Ascending aorta (tissue), 2 donors: Measurements from ENCODE around the gene SEC61B. TPM values are rescaled to one million over a fixed set of nuclear protein-coding genes. Genes with fewer than 3 reads are reported as not detected.
A peak's percentile ranks its signal among the peaks of the same experiment; 100 is the strongest.
"Not testable (repeated sequence)": the region's sequence is repeated elsewhere in the genome, so short reads cannot be mapped to it uniquely, and the experiment has no call there.

ENCODE experiments used
- DNase-seq, 2 donors: peaks; one replicate each; pipeline ENCODE4 v3.0.0-alpha.2; 2019; ENCODE audit warnings: low spot score in 2 of 2
- H3K27ac ChIP-seq, 2 donors: fragments of 200-600 bp; sonication (generic); one replicate each; pipeline ENCODE4 v1.5.1; 2016 to 2017; ENCODE audit warnings: mild to moderate bottlenecking in 1 of 2
- H3K27me3 ChIP-seq: fragments of 200-600 bp; sonication (generic); one replicate; pipeline ENCODE4 v1.5.1; 2017
- H3K36me3 ChIP-seq, 2 donors: fragments of 200-600 bp; sonication (generic); one replicate each; pipeline ENCODE4 v1.5.1; 2016
- H3K4me1 ChIP-seq, 2 donors: fragments of 200-600 bp; sonication (generic); one replicate each; pipeline ENCODE4 v1.5.1; 2016 to 2017; ENCODE audit warnings: mild to moderate bottlenecking in 1 of 2
- H3K4me3 ChIP-seq, 2 donors: fragments of 200-600 bp; sonication (generic); one replicate each; pipeline ENCODE4 v1.5.1; 2016 to 2017; ENCODE audit warnings: mild to moderate bottlenecking in 1 of 2
- H3K9me3 ChIP-seq, 2 donors: fragments of 200-600 bp; sonication (generic); one replicate each; pipeline ENCODE4 v1.5.1; 2016
- intact Hi-C: fragments of 100-400 bp; cut with DNase I; formaldehyde crosslinking; loops from one replicate; pipeline ENCODE4 v1.15.1; 2023
- total RNA-seq: library from RNA; depleted of rRNA; stranded (reverse); fragments of >200 nt; gene quantifications from one replicate; pipeline ENCODE4 v1.1.0, GENCODE V29; 2016
- TF ChIP-seq, protein P1 (sequence below), 3 experiments: fragments of 200-600 bp in 2 of 3; fragments of 450-650 bp in 1 of 3; sonication (generic) in 2 of 3; IDR thresholded peaks; one replicate each; pipeline ENCODE4 v1.5.1; 2016 to 2019; ENCODE audit warnings: antibody characterized with exemption in 3 of 3, mild to moderate bottlenecking in 1 of 3, moderate library complexity in 1 of 3

Gene SEC61B
- total RNA-seq, 1 donor from 2014 or later = 88.7 TPM

DNA sequence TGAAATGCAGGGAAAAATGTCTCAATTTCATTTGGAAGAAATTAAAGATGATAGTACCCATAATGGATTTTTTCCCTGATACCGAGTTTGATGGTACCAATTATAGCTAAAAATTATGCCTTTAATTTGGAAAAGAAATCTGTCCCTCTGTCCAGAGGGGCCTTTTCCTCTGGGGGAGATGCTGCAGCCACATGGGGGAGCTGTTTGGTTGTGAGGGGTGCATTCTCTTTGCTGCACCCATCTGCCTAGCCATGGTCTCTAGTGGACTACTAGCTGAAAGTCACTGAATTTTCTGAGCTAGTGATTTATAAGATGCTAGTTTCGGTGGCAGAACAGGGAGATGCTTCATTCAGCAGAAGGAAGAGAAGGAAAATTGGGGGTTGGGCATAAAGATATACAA, 9.6 kb downstream of the SEC61B start:
- Histone ChIP-seq H3K27ac (no peak overlapping the region), H3K4me3 (no peak overlapping the region), H3K36me3 (peaks cover 19 to 68% of the 10 kb centered on the region in 2 donors), H3K4me1 (no peaks in the 10 kb centered on the region), H3K9me3 (no peaks in the 10 kb centered on the region), H3K27me3 (no peaks in the 10 kb centered on the region)
- TF ChIP-seq, protein P1, sequence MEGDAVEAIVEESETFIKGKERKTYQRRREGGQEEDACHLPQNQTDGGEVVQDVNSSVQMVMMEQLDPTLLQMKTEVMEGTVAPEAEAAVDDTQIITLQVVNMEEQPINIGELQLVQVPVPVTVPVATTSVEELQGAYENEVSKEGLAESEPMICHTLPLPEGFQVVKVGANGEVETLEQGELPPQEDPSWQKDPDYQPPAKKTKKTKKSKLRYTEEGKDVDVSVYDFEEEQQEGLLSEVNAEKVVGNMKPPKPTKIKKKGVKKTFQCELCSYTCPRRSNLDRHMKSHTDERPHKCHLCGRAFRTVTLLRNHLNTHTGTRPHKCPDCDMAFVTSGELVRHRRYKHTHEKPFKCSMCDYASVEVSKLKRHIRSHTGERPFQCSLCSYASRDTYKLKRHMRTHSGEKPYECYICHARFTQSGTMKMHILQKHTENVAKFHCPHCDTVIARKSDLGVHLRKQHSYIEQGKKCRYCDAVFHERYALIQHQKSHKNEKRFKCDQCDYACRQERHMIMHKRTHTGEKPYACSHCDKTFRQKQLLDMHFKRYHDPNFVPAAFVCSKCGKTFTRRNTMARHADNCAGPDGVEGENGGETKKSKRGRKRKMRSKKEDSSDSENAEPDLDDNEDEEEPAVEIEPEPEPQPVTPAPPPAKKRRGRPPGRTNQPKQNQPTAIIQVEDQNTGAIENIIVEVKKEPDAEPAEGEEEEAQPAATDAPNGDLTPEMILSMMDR (IDR thresholded peaks at IDR 0.05) = peak in 2 of 3 experiments; percentile 9 to 34
- no peak for DNase-seq
- intact Hi-C loops = no loop called here

DNA sequence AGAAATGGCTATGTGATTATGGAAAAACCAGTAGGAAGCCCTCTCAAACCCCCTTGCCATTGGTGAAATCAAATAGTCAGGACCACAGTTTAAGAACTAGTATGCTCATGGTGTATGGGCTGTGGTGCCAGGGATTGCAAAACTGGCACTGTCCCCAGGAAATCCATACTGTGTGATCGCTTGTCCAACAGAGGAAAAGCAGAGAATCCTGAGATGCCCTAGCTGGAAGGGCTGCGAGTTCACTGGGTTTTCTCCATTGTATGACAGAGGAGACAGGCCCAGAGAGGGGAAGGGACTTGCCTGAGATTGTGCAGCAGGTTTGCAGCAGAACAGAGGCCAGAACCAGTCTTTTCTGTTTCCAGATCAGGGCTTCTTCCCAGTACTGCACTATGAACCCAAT, 12.5 kb downstream of the SEC61B start:
- H3K9me3 ChIP-seq = no peaks in the 10 kb centered on the region
- H3K36me3 ChIP-seq = peaks cover 13 to 58% of the 10 kb centered on the region in 2 donors
- DNase-seq = no peak
- H3K27ac ChIP-seq = no peak overlapping the region
- intact Hi-C loops = no loop called here
- no peaks in the 10 kb centered on the region for H3K4me1 ChIP-seq
- H3K4me3 ChIP-seq = no peak overlapping the region
- TF ChIP-seq, protein P1 (IDR thresholded peaks at IDR 0.05) = no peak
- no peaks in the 10 kb centered on the region for H3K27me3 ChIP-seq

DNA sequence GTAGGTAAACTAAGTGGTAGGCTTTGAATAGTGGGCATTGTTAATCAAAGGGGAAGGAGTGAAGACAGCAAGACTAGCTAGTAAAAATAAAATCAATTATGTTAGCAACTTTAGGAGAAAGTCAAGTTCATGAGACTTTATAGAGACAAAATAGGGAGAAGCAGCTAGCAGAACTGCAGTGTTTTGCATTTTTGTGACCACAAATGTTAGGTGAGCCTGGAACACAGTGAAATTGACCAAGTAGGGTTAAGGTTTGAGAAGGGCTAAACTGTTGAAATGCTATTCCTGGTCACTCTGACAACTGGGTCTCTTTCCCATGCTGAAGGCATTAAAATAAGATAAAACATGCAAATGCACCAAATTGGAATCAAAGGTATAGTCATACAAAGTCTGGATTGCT, 13.0 kb downstream of the SEC61B start:
- TF ChIP-seq, protein P1 (IDR thresholded peaks at IDR 0.05) = no peak
- Histone ChIP-seq H3K4me1 (no peaks in the 10 kb centered on the region), H3K9me3 (no peaks in the 10 kb centered on the region), H3K27ac (no peak overlapping the region), H3K27me3 (no peaks in the 10 kb centered on the region), H3K4me3 (no peak overlapping the region), H3K36me3 (peaks cover 13 to 56% of the 10 kb centered on the region in 2 donors)
- no peak for DNase-seq
- intact Hi-C loops = no loop called here

DNA sequence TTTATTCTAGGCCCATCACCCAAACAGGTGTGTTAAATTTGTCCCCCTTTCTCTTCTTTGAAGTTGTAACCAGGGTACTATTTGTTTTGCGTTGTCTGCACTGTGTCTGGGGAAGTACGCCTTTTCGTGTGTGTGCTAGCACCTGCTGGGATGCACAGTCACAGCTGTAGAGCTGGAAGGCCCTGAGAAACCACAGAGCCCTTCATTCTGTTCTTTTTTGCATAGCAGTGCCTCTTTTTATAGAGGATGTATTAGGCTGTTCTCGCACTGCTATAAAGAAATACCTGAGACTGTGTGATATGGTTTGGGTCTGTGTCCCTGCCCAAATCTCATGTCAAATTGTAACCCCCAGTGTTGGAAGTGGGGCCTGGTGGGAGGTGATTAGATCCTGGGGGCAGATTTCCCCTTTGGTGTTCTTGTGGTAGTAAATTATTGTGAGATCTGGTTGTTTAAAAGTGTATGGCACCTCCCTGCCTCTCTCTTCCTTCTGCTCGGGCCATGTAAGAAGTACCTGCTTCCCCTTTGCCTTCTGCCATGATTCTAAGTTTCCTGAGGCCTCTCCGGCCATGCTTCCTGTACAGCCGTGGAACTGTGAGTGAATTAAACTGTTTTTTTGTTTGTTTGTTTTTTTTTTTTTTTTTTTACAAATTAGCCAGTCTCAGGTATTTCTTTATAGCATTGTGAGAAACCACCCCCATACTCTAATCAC, 14.0 kb downstream of the SEC61B start:
- Histone ChIP-seq H3K4me3 (no peak overlapping the region), H3K36me3 (peaks cover 6 to 50% of the 10 kb centered on the region in 2 donors)
- intact Hi-C loops = no loop called here

DNA sequence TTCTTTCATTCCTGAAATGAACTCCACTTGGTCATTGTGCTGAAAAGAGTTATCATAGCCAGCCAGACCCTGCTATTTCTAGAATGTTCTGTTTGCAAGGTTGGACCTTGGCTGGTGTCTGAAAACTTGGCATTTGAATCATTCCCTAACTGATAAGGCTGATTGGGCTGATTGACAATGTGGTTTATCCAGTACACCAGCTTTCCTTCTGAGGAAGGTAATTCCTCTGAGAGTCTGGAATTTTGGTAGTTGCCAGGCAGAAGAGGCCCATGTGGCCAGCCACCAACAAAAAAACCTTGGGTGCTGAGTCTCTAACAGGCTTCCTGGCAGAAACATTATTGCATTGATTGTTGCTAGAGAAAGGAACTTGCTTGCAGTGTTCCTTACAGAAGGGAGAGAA, 15.3 kb downstream of the SEC61B start:
- TF ChIP-seq, protein P1 (IDR thresholded peaks at IDR 0.05) = no peak
- Histone ChIP-seq H3K36me3 (peaks cover 5 to 38% of the 10 kb centered on the region in 2 donors), H3K4me1 (no peaks in the 10 kb centered on the region), H3K4me3 (no peak overlapping the region), H3K27ac (no peak overlapping the region), H3K9me3 (no peaks in the 10 kb centered on the region), H3K27me3 (no peaks in the 10 kb centered on the region)
- intact Hi-C loops = no loop called here
- DNase-seq = no peak

More for the DNA sequence above, 14.0 kb downstream of the SEC61B start:
- Histone ChIP-seq H3K27ac (no peak overlapping the region), H3K4me1 (no peaks in the 10 kb centered on the region), H3K9me3 (no peaks in the 10 kb centered on the region), H3K27me3 (no peaks in the 10 kb centered on the region)
- no peak for DNase-seq
- TF ChIP-seq, protein P1 (IDR thresholded peaks at IDR 0.05) = no peak

DNA sequence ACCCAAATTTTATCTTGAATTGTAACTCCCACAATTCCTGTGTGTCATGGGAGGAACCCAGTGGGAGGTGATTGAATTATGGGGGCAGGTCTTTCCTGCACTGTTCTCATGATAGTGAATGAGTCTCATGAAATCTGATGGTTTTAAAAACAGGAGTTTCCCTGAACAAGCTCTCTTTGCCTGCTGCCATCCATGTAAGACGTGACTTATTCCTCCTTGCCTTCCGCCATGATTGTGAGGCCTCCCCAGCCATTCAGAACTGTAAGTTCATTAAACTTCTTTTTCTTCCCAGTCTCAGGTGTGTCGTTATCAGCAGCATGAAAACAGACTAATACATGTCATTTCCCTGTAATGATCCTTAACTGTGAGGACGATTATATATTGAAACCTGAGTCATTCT, 15.8 kb downstream of the SEC61B start:
- H3K9me3 ChIP-seq, H3K27ac ChIP-seq, H3K4me3 ChIP-seq, DNase-seq, H3K27me3 ChIP-seq, intact Hi-C loops, H3K4me1 ChIP-seq: not testable (repeated sequence)
- peaks cover 5 to 34% of the 10 kb centered on the region in 2 donors for H3K36me3 ChIP-seq
